GM10847 (cell line): ENCODE measurements around the gene PPOX.

ENCODE experiments used
- POLR2A ChIP-seq: IDR thresholded peaks from 2 replicates; pipeline ENCODE4 v1.6.1; 2011; ENCODE audit not compliant: insufficient read length; ENCODE audit errors: extremely low read depth

Gene PPOX

DNA sequence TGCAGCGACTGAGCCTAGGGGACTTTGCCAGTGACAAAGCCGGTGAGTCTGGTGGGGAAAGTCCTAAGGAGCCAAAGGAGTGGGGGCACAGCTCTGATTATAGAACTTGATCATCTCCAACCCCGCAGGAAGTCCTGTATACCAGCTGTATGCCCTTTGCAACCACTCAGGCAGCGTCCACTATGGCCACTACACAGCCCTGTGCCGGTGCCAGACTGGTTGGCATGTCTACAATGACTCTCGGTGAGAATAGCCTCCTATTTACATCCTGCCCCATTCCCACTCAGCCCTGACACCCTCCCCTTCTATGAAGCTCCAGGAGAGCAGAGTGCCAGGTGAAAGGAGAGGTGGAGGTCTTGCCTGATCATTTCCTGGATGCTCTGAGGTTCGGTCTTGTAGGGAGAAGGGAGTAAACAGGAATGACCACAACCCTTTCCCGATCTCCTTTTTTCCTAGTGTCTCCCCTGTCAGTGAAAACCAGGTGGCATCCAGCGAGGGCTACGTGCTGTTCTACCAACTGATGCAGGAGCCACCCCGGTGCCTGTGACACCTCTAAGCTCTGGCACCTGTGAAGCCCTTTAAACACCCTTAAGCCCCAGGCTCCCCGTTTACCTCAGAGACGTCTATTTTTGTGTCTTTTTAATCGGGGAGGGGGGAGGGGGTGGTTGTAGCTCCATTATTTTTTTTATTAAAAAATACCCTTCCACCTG, 1.2 kb upstream of the PPOX start:
- TF ChIP-seq POLR2A: no peak

DNA sequence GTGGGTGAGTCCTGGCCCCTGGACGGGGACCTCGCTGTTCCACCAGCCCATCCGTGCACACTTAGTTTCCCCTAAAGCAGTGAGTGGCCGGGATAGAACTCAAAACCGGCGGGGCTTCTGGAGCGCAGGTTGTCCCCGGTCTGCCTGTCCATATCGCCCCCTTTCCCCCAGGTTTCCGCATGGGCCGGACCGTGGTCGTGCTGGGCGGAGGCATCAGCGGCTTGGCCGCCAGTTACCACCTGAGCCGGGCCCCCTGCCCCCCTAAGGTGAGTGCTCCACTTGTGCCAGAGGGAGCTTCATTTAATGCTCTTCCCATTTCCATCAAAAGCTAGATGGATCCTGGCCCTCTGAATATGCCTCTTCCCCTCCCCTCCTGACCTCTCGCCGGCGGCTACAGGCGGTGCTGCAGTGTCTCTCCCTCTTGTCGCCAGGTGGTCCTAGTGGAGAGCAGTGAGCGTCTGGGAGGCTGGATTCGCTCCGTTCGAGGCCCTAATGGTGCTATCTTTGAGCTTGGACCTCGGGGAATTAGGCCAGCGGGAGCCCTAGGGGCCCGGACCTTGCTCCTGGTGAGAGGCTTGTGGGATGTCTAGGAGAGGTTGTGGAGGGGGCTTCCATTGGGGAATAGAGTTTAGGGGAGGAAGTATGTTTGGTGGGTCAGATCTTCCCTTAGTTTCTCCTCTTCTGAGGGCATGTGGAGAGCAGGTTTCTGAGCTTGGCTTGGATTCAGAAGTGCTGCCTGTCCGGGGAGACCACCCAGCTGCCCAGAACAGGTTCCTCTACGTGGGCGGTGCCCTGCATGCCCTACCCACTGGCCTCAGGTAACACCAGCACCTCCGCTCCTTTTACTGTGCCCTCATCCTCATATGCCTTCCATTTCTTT, 683 bp downstream of the PPOX start:
- no peak for TF ChIP-seq POLR2A

GRCh38 chr1:161168906-161169305, 2.7 kb downstream of the PPOX start:
- no peak for TF ChIP-seq POLR2A

- TF ChIP-seq POLR2A: no peak
Observed at GRCh38 chr1:161171191-161171590, 5.0 kb downstream of the PPOX start.

DNA sequence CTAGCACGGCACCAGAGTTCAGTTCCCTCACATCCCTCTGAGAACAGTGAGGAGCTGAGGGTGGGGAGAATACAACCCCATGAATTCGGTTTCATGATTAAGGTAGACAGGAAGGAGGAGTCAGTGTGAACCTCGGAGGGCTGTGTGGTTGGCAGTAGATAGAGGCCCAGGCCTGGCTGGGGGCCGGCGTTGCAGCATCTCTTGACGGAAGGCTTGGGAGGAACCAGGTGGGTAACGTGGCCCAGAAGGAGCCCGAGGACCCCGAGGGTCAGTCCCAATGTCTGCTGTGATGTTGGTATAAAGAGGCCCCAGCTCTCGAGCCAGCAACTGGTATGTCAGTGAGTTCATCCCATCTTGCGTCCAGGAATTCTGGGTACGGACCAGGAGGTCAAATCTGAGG, 5.5 kb downstream of the PPOX start:
- TF ChIP-seq POLR2A: no peak

DNA sequence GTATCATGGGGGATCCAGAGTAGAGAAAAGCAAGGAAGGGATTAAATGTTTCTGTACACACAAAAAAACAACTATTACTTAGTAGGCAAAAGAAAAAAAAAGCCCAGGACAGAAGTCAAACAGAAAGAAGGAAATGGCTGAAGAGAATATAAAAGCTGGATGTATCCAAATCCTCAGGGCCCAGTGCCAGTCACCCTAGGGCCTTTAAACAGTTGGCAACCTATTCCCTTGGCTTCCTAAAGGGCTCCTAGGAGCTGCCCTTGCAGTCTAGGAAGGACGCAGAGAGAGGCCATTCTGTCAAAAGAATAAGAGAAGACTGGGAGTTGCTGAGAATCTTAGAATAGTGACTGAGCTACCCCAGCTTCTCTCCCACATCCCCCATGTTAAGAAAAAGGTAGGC, 6.1 kb downstream of the PPOX start:
- no peak for TF ChIP-seq POLR2A

DNA sequence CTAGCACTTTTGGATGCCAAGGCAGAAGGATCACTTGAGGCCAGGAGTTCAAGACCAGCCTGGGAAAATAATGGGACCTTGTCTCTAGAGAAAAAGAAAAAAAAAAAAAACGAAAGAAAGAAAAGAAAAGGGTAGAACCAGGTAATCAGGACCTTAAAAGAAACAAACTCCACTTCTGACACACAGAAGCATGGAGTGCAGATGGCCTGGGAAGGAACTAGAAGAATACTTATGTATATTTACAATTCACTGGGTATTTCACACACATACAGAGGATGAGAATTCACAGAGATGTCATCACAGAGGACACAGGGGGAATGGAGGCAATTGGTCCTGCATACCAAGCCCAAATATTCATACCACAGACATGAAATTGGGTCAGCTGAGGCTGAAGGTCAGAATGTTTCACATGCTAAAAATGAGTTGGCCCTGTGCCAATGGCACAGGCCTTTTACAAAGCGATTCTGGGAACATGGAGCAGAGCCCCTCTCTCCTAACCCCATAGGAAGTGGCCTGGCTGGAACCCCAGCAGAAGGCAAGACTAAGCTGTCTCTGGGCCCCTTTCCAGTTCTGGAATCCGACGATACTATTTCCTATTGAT, 6.7 kb downstream of the PPOX start:
- no peak for TF ChIP-seq POLR2A

GRCh38 chr1:161173711-161174110, 7.5 kb downstream of the PPOX start:
- TF ChIP-seq POLR2A: no peak

- TF ChIP-seq POLR2A: no peak
Observed at GRCh38 chr1:161174911-161175310, 8.7 kb downstream of the PPOX start.

DNA sequence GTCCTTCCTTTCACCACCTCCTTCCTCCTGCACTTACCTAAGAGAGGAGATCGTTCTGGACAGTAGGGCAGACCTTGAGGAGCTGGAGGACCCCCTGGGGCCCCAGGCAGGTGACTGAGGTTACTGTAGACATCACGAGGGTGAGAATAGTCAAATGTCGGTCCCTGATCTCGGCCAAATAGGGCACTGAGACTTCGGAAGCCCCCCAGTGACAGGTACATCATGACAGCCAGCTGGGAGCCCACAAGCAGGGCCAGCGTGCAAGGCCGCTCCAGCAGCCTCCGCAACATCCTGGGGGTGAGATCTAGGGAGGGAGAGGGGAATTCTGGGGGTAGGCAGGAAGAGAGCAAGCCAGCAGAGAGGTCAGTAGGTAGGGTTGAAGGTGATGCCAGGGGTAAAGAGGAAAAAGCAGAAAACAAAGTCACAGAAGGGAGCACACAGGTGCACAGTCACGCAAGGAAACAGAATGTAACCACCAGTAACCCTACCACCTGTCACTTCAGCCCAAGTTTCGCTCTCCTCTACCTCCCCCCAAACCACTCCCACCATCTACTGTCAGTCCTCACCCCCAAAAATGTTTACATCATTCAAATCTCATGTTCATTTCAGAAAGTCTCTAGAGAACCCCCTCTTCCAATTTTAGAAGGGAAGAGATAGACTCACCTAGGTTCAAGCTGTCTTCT, 9.7 kb downstream of the PPOX start:
- TF ChIP-seq POLR2A: no peak

DNA sequence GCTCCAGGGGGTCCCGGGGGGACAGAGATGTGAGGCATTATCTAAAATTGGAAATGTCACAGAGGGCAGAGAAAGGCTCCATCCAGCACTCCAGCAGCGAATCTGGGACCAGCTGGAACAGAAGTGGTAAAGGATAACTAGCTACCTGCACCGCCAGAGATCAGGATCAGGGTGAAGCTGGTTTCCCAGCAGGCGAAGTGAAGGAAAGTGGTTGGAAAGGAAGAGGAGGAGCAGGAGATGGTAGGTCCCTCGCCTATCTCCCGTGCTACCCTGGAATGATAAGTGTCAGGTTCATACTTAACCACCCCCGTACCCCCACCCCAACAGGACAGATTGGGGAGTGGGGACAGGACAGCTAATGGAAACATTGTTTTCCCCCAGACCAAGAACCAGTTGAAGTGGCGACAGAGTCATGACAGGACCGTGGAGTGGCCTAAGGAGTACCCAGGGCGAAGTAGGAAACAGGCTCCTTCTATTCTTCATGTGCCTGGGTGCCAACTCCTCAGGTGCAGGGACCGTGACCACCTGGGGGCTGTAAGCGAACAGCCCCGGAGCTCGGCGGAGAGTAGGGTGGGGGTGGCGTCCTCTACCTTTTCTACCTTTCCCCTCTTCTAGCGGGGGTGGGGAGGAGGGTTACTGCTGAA, 10.4 kb downstream of the PPOX start:
- no peak for TF ChIP-seq POLR2A

DNA sequence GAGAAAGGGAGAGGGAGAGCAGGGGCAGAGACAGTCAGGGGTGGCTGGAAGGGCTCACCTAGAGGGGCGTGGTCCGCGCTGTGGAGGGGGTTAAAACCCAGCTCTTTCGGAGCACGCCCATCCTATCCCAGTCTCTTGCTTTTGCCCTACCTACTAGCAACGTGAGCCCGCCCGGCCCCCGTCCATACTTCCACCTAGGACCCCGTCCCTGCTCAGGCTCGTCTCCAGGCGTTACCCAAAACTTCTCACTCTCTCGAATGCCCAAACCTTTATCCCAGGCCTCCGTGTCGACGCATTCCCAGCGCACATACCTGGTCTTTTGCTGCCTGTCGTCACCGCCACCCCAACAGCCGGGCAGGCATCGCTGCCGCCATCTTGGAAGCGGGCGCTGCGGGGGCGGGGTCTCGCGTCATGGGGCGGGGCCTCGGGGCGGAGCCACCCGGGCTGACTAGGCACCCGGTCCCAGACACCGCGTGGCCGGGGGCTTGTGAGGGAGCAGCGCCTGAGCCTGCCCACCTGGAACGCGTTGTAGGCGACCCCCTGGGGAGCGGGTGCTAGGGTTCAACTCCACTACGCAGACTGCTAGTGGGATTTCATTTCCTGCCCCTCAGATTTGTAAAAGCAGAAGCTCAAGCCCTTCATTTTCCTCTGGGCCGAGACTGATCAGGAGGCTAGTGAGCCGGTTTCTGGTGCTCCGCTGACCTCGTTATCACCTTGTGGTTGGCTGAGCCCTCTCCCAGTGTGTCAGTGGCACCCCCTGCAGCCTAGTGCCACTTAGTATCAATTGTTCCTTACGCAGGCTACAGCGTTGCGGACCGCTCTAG, 11.1 kb downstream of the PPOX start, which contains the start of gene B4GALT3:
Gene B4GALT3, minus strand, starts transcription at position 396 of the 824 bp plus-strand sequence. CDS start 1,447 bp downstream, outside the sequence.
- TF ChIP-seq POLR2A: peak; percentile 86

DNA sequence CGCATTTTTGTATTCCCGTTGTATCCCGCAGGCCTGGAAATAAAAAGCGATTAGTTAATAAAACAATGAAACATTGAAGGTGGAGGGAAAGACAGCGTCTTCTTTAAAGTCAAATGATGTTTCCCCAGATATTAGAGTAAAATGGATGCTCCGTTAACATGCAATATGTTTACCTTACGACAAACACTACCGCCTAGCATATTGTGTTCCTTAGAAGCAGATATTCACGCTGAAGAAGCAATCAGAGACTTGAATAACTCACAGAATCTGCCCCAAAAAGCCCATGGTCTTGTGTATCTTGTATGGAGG, 11.7 kb downstream of the PPOX start:
- TF ChIP-seq POLR2A: no peak

- no peak for TF ChIP-seq POLR2A
Observed at GRCh38 chr1:161179698-161180097, 13.5 kb downstream of the PPOX start.
